A549 (cell line): Measurements from ENCODE around the gene DLGAP5. TPM values are rescaled to one million over a fixed set of nuclear protein-coding genes. Genes with fewer than 3 reads are reported as not detected.

ENCODE experiments used
- ATAC-seq, 2 experiments: fragments of 200-7000 bp in 1 of 2; fragments of >200 bp in 1 of 2; cut with Nextera tagmentation in 1 of 2; cut with Tn5 transposase in 1 of 2; 3 replicates each; pipeline versions ENCODE4 v1.8.0 to v1.9.1; 2018 to 2020; ENCODE audit warnings: mild to moderate bottlenecking in 1 of 2, moderate library complexity in 1 of 2
- CTCF ChIA-PET: fragments of 300-600 bp; sonication (Branson Sonifier 250); formaldehyde crosslinking; extraction: SDS; loops from one replicate; lab custom pipeline; 2021; ENCODE audit warnings: antibody characterized with exemption, inconsistent platforms; lab: Yijun Ruan, JAX
- POLR2A ChIA-PET: fragments of 350-600 bp; formaldehyde crosslinking; extraction: SDS; loops from one replicate; lab custom pipeline; 2021; ENCODE audit warnings: antibody characterized with exemption, inconsistent platforms; lab: Yijun Ruan, JAX
- DNase-seq, 2 experiments: peaks; one replicate each; pipeline versions ENCODE4 v3.0.0 to v3.0.0-alpha.2; 2011 to 2016; ENCODE audit warnings: low read depth in 1 of 2, low spot score in 1 of 2
- FAIRE-seq: peaks from 2 replicates; lab custom pipeline; 2011; peaks lifted over from hg19 to GRCh38; lab: Jason Lieb, UNC
- H3K27ac ChIP-seq, 2 experiments: fragments of >200 bp; sonication (Bioruptor Twin); formaldehyde crosslinking; 3 replicates each; pipeline ENCODE4 v1.5.1; 2016 to 2017
- H3K4me1 ChIP-seq: fragments of >200 bp; sonication (Bioruptor Twin); formaldehyde crosslinking; 3 replicates; pipeline ENCODE4 v1.6.1; 2016
- H3K4me2 ChIP-seq: fragments of >200 bp; sonication (Bioruptor Twin); formaldehyde crosslinking; 3 replicates; pipeline ENCODE4 v1.6.1; 2016
- H3K4me3 ChIP-seq: fragments of >200 bp; sonication (Bioruptor Twin); formaldehyde crosslinking; 3 replicates; pipeline ENCODE4 v1.5.1; 2016
- H3K9me3 ChIP-seq: fragments of >200 bp; sonication (Bioruptor Twin); formaldehyde crosslinking; 3 replicates; pipeline ENCODE4 v1.6.1; 2016
- CEBPB ChIP-seq, 2 experiments: fragments of >200 bp in 1 of 2; sonication (Bioruptor Twin) in 1 of 2; formaldehyde crosslinking in 1 of 2; IDR thresholded peaks; 2 replicates each; pipeline ENCODE4 v1.6.1; 2012 to 2016
- CHD2 ChIP-seq: fragments of 150-350 bp; IDR thresholded peaks from 2 replicates; pipeline ENCODE4 v1.6.1; 2014; ENCODE audit warnings: low read length; ENCODE audit not compliant: partially characterized antibody
- CHD4 ChIP-seq: fragments of 200-600 bp; sonication (generic); IDR thresholded peaks from 2 replicates; pipeline ENCODE4 v1.6.1; 2016; ENCODE audit warnings: antibody characterized with exemption, mild to moderate bottlenecking, borderline replicate concordance
- CTCF ChIP-seq: fragments of >200 bp; sonication (Bioruptor Twin); formaldehyde crosslinking; IDR thresholded peaks from 3 replicates; pipeline ENCODE4 v1.5.1; 2016
- E2F6 ChIP-seq: IDR thresholded peaks from 2 replicates; pipeline ENCODE4 v1.6.1; 2012; ENCODE audit warnings: low read depth, borderline replicate concordance
- EHF ChIP-seq: fragments of 250-450 bp; sonication (Bioruptor Pico); IDR thresholded peaks from 2 replicates; pipeline ENCODE4 v1.5.0; 2020; ENCODE audit warnings: mild to moderate bottlenecking
- EHMT2 ChIP-seq: fragments of 200-600 bp; sonication (generic); IDR thresholded peaks from 2 replicates; pipeline ENCODE4 v1.6.1; 2016; ENCODE audit warnings: antibody characterized with exemption, low read depth, mild to moderate bottlenecking, moderate library complexity
- EP300 ChIP-seq, 2 experiments: fragments of >200 bp; sonication (Bioruptor Twin); formaldehyde crosslinking; IDR thresholded peaks; 2 replicates in 1 of 2; 3 replicates in 1 of 2; pipeline ENCODE4 v1.6.1; 2016 to 2017
- FOSB ChIP-seq: fragments of 250-450 bp; sonication (Bioruptor Pico); IDR thresholded peaks from 2 replicates; pipeline ENCODE4 v1.5.0; 2020; ENCODE audit warnings: mild to moderate bottlenecking, moderate library complexity
- FOSL2 ChIP-seq, 2 experiments: fragments of 450-650 bp in 1 of 2; fragments of >200 bp in 1 of 2; sonication (Bioruptor Twin) in 1 of 2; formaldehyde crosslinking; IDR thresholded peaks; 2 replicates each; pipeline versions ENCODE4 v1.5.0 to v1.6.1; 2016 to 2020; ENCODE audit warnings: mild to moderate bottlenecking in 1 of 2, moderate library complexity in 1 of 2
- FOXS1 ChIP-seq: fragments of 250-450 bp; sonication (Bioruptor Pico); IDR thresholded peaks from 2 replicates; pipeline ENCODE4 v1.5.0; 2020; ENCODE audit warnings: mild to moderate bottlenecking, moderate library complexity
- GATA3 ChIP-seq: IDR thresholded peaks from 2 replicates; pipeline ENCODE4 v1.6.1; 2012; ENCODE audit warnings: borderline replicate concordance
- HOXB5 ChIP-seq: fragments of 250-450 bp; sonication (Bioruptor Pico); IDR thresholded peaks from 2 replicates; pipeline ENCODE4 v1.5.0; 2020; ENCODE audit warnings: mild to moderate bottlenecking, moderate library complexity
- JUN ChIP-seq, 2 experiments: fragments of >200 bp; sonication (Bioruptor Twin); formaldehyde crosslinking; IDR thresholded peaks; 2 replicates in 1 of 2; 3 replicates in 1 of 2; pipeline ENCODE4 v1.6.1; 2016 to 2017
- KDM1A ChIP-seq: fragments of 200-600 bp; sonication (generic); IDR thresholded peaks from 2 replicates; pipeline ENCODE4 v1.6.1; 2016; ENCODE audit warnings: low read depth, mild to moderate bottlenecking
- KDM5A ChIP-seq: fragments of 200-600 bp; sonication (generic); IDR thresholded peaks from 2 replicates; pipeline ENCODE4 v1.6.1; 2016; ENCODE audit warnings: antibody characterized with exemption, mild to moderate bottlenecking
- MAFK ChIP-seq: fragments of 450-650 bp; IDR thresholded peaks from 2 replicates; pipeline ENCODE4 v1.6.1; 2014; ENCODE audit not compliant: partially characterized antibody
- MYC ChIP-seq: IDR thresholded peaks from 2 replicates; pipeline ENCODE4 v1.6.1; 2012; ENCODE audit warnings: mild to moderate bottlenecking, inconsistent platforms, low read length, improper control_type of control experiment, borderline replicate concordance
- NPAS2 ChIP-seq: fragments of 250-450 bp; sonication (Bioruptor Pico); IDR thresholded peaks from 2 replicates; pipeline ENCODE4 v1.8.0; 2022; ENCODE audit warnings: mild to moderate bottlenecking, moderate library complexity, borderline replicate concordance
- POLR2AphosphoS2 ChIP-seq: conservative IDR thresholded peaks from 2 replicates; pipeline ENCODE4 v1.6.1; 2012; ENCODE audit warnings: low read length, improper control_type of control experiment, inconsistent platforms
- RCOR1 ChIP-seq: fragments of 150-350 bp; IDR thresholded peaks from 2 replicates; pipeline ENCODE4 v1.6.1; 2014; ENCODE audit warnings: antibody characterized with exemption, low read length, low read depth
- RNF2 ChIP-seq: fragments of 200-600 bp; sonication (generic); IDR thresholded peaks from 2 replicates; pipeline ENCODE4 v1.6.1; 2016; ENCODE audit warnings: low read depth, mild to moderate bottlenecking, antibody characterized with exemption, moderate library complexity, borderline replicate concordance
- SREBF2 ChIP-seq: fragments of 450-650 bp; IDR thresholded peaks from 2 replicates; pipeline ENCODE4 v1.6.1; 2014; ENCODE audit warnings: mild to moderate bottlenecking, moderate library complexity
- TFCP2L1 ChIP-seq: fragments of 250-450 bp; sonication (Bioruptor Pico); IDR thresholded peaks from 2 replicates; pipeline ENCODE4 v1.5.0; 2021; ENCODE audit warnings: mild to moderate bottlenecking
- ZNF302 ChIP-seq: fragments of 250-450 bp; sonication (Bioruptor Pico); IDR thresholded peaks from 2 replicates; pipeline ENCODE4 v1.9.0; 2021; ENCODE audit warnings: inconsistent platforms, mild to moderate bottlenecking, moderate library complexity
- WGBS: methylation state at CpG from one replicate; pipeline ENCODE4 v1.1.6; 2017; ENCODE audit errors: missing lambda C conversion rate; 5-methylcytosine and 5-hydroxymethylcytosine counted together
- polyA plus RNA-seq, 4 experiments: library from polyadenylated mRNA; depleted of rRNA in 3 of 4; stranded (reverse); fragments of >200 nt; fragmentation: RNase III in 1 of 4; extraction: RNeasy Plus Mini Kit Qiagen cat#74134 plus additional on column Dnase treatment in 1 of 4; gene quantifications; 2 replicates in 3 of 4; 3 replicates in 1 of 4; pipeline ENCODE4 v1.2.3, GENCODE V29; 2011 to 2017
- TF ChIP-seq, protein P1 (sequence below): IDR thresholded peaks from 2 replicates; pipeline ENCODE4 v1.6.1; 2012

DLGAP5 gene
- polyA plus RNA-seq, 2 of the 4 experiments (the other 2 are of a cell fraction), result 46.1 to 46.6 TPM

DNA sequence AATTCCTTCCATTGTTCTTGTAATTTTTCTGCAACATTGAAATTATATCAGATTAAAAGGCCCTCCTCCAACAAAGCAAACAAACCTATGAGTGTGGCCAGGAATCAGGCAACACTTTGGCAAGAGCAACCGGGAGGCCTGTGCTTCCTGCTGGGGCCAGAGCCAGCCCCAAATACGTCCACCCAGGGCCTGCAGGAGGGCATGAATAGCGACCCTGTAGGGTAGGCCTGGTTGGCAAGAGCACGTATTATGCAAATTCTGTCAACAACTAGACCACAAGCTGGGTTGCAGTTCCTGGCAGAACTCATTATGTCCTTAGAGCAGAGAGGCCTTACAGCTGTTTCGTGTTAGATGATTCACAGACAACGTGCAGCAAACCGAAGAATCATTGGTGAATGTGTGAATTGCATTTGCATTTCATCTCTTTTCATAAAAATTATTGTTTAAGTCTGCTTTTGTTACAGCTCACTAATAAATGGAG, 89.2 kb downstream of the DLGAP5 start:
- ChIA-PET CTCF (interaction anchor here (0.7 to 5.2 kb wide), 7 partner anchors 10 to 58 kb away, joined by 3 to 34 read pairs (median 6); partner anchors contain the start of gene MAPK1IP1L), POLR2A (interaction anchor here (1.4 to 3.4 kb wide), 3 partner anchors 20 to 51 kb away, joined by 6 to 63 read pairs (median 12); partner anchors contain the start of genes LGALS3 and MAPK1IP1L)

DNA sequence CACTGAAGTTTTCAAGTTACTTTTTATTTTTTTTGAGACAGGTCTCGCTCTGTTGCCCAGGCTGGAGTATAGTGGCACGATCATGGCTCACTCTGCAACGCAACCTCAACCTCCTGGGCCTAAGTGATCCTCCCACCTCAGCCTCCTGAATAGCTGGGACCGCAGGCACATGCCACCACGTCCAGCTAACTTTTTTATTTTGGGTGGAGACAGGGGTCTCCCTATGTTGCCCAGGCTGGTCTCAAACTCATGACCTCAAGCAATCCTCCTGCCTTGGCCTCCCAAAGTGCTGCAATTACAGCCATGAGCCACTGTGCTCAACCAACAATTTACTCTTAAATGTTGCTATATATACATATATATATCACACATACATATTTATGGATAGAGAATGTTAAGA, 89.7 kb downstream of the DLGAP5 start:
- Histone ChIP-seq H3K4me1 (peaks cover 27% of the 10 kb centered on the region), H3K4me2 (peak overlapping the region; percentile 82), H3K9me3 (peaks cover 11% of the 10 kb centered on the region), H3K4me3 (no peak overlapping the region), H3K27ac (peak overlapping the region; percentile 91 to 93)
- WGBS, result 97% methylated on average over 5 of the region's 5 CpGs
- FAIRE-seq (no peak), DNase-seq (no peak), ATAC-seq (no peak)
- ChIA-PET CTCF (interaction anchor here (0.7 to 5.2 kb wide), 5 partner anchors 10 to 59 kb away, joined by 3 to 34 read pairs (median 16); no protein-coding TSS in a partner anchor), POLR2A (interaction anchor here (1.9 to 3.4 kb wide), 2 partner anchors 28 to 50 kb away, joined by 12 to 63 read pairs; partner anchors contain the start of genes LGALS3 and MAPK1IP1L)
- no peak for TF ChIP-seq HOXB5 (CRISPR knock-in tag)
- no peak for TF ChIP-seq CEBPB (IDR thresholded peaks at IDR 0.05)
- no peak for TF ChIP-seq E2F6
- TF ChIP-seq CHD2, result no peak
- no peak for TF ChIP-seq MAFK
- TF ChIP-seq CHD4, result no peak
- TF ChIP-seq CTCF, result no peak
- TF ChIP-seq RNF2, result no peak
- TF ChIP-seq, protein P1, sequence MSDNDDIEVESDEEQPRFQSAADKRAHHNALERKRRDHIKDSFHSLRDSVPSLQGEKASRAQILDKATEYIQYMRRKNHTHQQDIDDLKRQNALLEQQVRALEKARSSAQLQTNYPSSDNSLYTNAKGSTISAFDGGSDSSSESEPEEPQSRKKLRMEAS, result no peak
- TF ChIP-seq TFCP2L1, result no peak
- TF ChIP-seq SREBF2, result no peak
- TF ChIP-seq EHMT2, result no peak
- no peak for TF ChIP-seq FOSB (CRISPR knock-in tag)

More for the DNA sequence above, 89.2 kb downstream of the DLGAP5 start:
- peaks cover 11% of the 10 kb centered on the region for H3K9me3 ChIP-seq
- DNase-seq, result peak; percentile 62 to 84
- peaks cover 27% of the 10 kb centered on the region for H3K4me1 ChIP-seq
- TF ChIP-seq, protein P1, result peak; percentile 73
- no peak for TF ChIP-seq RCOR1
- 0 out of 2 replicates have a peak, but pooled peaks have one; percentile 16 for TF ChIP-seq MYC
- no peak for TF ChIP-seq EHF (CRISPR knock-in tag)
- TF ChIP-seq FOSL2 (IDR thresholded peaks at IDR 0.05), result no peak
- TF ChIP-seq FOSL2 (CRISPR knock-in tag; IDR thresholded peaks at IDR 0.05), result 0 out of 2 replicates have a peak, but pooled peaks have one; percentile 31
- TF ChIP-seq CEBPB (IDR thresholded peaks at IDR 0.05), result peak in 1 of 2 experiments; percentile 51; a peak in 1 of 4 replicates
- TF ChIP-seq GATA3, result peak; percentile 36; the same call in 1 of the 2 replicates
- H3K4me2 ChIP-seq, result peak overlapping the region; percentile 82
- peak overlapping the region; percentile 33; the same call in 2 of the 3 replicates for H3K4me3 ChIP-seq
- ATAC-seq, result peak; percentile 69 to 76
- FAIRE-seq, result peak; percentile 32
- WGBS, result 9% methylated on average over 7 of the region's 7 CpGs
- H3K27ac ChIP-seq, result peak overlapping the region; percentile 91 to 93

DNA sequence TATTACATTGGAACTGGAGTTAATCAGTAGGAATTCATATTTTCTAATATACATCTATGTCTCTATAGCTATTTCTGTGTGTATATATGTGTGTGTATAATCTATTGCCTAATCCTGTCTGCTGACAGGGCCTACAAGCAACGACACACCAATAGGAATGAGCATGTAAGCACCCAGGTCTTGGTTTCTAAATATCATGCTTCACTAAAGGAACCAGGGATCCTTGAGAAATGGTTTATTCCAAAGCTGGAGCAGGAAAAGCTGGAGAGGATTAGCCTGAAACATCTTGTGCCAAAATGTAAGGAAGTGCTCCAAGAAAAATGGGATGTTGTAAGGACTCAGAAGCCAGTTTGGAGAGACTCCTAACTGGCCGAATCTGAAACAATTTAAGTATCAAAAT, 91.6 kb downstream of the DLGAP5 start:
- POLR2A ChIA-PET, result no interaction called here
- Histone ChIP-seq H3K4me1 (peaks cover 34% of the 10 kb centered on the region), H3K4me2 (no peak overlapping the region), H3K4me3 (no peak overlapping the region), H3K9me3 (peaks cover 9% of the 10 kb centered on the region), H3K27ac (no peak overlapping the region)
- CTCF ChIA-PET, result interaction anchor here (1.0 to 2.2 kb wide), 5 partner anchors 8 to 61 kb away, joined by 3 to 11 read pairs (median 5); partner anchors contain the start of gene MAPK1IP1L
- DNase-seq (no peak), ATAC-seq (no peak), FAIRE-seq (no peak)
- WGBS, result 87% methylated on average over 2 of the region's 2 CpGs
- TF ChIP-seq TFCP2L1, result no peak
- no peak for TF ChIP-seq EHMT2
- no peak for TF ChIP-seq POLR2AphosphoS2
- no peak for TF ChIP-seq MAFK
- no peak for TF ChIP-seq JUN (IDR thresholded peaks at IDR 0.05)
- TF ChIP-seq NPAS2 (CRISPR knock-in tag), result no peak
- TF ChIP-seq CTCF, result no peak
- no peak for TF ChIP-seq ZNF302 (CRISPR knock-in tag)
- no peak for TF ChIP-seq KDM1A
- TF ChIP-seq KDM5A, result no peak
- TF ChIP-seq FOXS1 (CRISPR knock-in tag), result no peak
- TF ChIP-seq, protein P1, result no peak
- TF ChIP-seq EP300 (IDR thresholded peaks at IDR 0.05), result no peak
